DMS153 treated with DMSO at 0.1 percent for 48 hours (cell line): Measurements from ENCODE around the gene DNAH12.

ENCODE experiments used
- DNase-seq: peaks from one replicate; lab custom pipeline; 2025; ENCODE audit not compliant: unreplicated experiment; lab: John Stamatoyannopoulos, UW

The DNAH12 gene

DNA sequence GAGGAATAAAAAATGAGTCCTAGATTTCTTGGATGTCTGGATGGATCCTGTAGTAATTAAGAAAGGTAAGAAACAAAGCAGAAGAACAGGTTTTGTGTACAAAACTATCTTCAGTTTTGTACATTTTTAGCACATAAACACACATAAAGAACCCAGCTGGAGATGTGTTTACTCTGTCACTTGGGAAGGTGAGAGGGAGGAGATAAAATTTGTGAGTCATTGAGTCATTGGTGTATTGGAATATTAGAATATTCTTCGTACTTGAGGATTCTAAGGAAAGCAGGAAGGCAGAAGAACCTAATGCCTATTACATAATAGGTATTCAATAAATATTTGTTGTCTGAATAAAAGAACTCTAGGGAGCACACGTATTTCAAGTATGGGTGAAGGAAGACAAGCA is 299.2 kb downstream of the DNAH12 start:
- DNase-seq = no peak
